ENCODE measurements around the gene KCNA4. TPM values are rescaled to one million over a fixed set of nuclear protein-coding genes. Genes with fewer than 3 reads are reported as not detected.

KCNA4 gene
- polyA plus RNA-seq, 1 of the 3 experiments (the other 2 are of a cell fraction), result not detected

DNA sequence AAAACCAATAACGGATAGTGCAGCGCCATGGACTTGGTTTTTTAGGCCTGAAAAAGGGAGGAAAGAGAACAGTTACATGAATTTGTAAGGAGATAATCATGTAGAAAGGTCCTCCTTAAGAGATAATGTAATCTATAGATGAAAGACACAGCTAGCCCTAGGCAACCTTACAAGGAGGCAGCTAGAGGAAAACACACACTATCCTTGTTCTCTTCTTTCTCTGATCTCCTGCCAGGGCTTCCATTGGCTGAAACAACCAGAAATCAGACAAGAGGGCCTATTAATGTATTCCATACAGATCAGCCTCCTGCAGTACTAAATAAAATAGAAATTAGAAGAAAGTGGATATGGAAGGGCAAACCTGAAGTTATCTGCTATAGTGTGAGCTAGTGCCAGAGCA, 53.0 kb downstream of the KCNA4 start:
- no peak overlapping the region for H3K4me3 ChIP-seq (ENCODE audit: low read depth in 2 of 2, low read length in 1 of 2)
- no peaks in the 10 kb centered on the region for H3K9me3 ChIP-seq
- H3K79me2 ChIP-seq (ENCODE audit: insufficient read depth), result no peaks in the 10 kb centered on the region
- H3K36me3 ChIP-seq (replicated peaks in 1 of 2; ENCODE audit: control insufficient read depth in 1 of 2, insufficient read depth in 2 of 2, low read length in 1 of 2), result no peaks in the 10 kb centered on the region
- H2AFZ ChIP-seq (ENCODE audit: low read depth), result no peak overlapping the region
- H3K9me2 ChIP-seq, result no peaks in the 10 kb centered on the region
- no peak overlapping the region for H3K9ac ChIP-seq
- TF ChIP-seq YY1 (IDR thresholded peaks at IDR 0.05; ENCODE audit: low read depth) (no peak), FOXJ3 (CRISPR knock-in tag; IDR thresholded peaks at IDR 0.05) (no peak), NFIC (IDR thresholded peaks at IDR 0.05; ENCODE audit: borderline replicate concordance) (no peak), MEF2A (IDR thresholded peaks at IDR 0.05; ENCODE audit: borderline replicate concordance, low read depth) (no peak), GABPA (IDR thresholded peaks at IDR 0.05; ENCODE audit: low read depth) (no peak), MXI1 (IDR thresholded peaks at IDR 0.05; ENCODE audit: low read depth, low read length) (no peak), RAD21 (IDR thresholded peaks at IDR 0.05; ENCODE audit: low read length) (no peak), RXRA (IDR thresholded peaks at IDR 0.05; ENCODE audit: borderline replicate concordance, low read depth) (no peak), RFX5 (IDR thresholded peaks at IDR 0.05; ENCODE audit: low read length) (no peak)
- TF ChIP-seq, protein P1, sequence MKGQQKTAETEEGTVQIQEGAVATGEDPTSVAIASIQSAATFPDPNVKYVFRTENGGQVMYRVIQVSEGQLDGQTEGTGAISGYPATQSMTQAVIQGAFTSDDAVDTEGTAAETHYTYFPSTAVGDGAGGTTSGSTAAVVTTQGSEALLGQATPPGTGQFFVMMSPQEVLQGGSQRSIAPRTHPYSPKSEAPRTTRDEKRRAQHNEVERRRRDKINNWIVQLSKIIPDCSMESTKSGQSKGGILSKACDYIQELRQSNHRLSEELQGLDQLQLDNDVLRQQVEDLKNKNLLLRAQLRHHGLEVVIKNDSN (IDR thresholded peaks at IDR 0.05; ENCODE audit: borderline replicate concordance, low read depth), result no peak
- TF ChIP-seq, protein P2, sequence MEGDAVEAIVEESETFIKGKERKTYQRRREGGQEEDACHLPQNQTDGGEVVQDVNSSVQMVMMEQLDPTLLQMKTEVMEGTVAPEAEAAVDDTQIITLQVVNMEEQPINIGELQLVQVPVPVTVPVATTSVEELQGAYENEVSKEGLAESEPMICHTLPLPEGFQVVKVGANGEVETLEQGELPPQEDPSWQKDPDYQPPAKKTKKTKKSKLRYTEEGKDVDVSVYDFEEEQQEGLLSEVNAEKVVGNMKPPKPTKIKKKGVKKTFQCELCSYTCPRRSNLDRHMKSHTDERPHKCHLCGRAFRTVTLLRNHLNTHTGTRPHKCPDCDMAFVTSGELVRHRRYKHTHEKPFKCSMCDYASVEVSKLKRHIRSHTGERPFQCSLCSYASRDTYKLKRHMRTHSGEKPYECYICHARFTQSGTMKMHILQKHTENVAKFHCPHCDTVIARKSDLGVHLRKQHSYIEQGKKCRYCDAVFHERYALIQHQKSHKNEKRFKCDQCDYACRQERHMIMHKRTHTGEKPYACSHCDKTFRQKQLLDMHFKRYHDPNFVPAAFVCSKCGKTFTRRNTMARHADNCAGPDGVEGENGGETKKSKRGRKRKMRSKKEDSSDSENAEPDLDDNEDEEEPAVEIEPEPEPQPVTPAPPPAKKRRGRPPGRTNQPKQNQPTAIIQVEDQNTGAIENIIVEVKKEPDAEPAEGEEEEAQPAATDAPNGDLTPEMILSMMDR (IDR thresholded peaks at IDR 0.05), result no peak
- TF ChIP-seq, protein P3, sequence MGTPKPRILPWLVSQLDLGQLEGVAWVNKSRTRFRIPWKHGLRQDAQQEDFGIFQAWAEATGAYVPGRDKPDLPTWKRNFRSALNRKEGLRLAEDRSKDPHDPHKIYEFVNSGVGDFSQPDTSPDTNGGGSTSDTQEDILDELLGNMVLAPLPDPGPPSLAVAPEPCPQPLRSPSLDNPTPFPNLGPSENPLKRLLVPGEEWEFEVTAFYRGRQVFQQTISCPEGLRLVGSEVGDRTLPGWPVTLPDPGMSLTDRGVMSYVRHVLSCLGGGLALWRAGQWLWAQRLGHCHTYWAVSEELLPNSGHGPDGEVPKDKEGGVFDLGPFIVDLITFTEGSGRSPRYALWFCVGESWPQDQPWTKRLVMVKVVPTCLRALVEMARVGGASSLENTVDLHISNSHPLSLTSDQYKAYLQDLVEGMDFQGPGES (IDR thresholded peaks at IDR 0.05; ENCODE audit: low read depth, low read length), result no peak
- TF ChIP-seq, protein P4, sequence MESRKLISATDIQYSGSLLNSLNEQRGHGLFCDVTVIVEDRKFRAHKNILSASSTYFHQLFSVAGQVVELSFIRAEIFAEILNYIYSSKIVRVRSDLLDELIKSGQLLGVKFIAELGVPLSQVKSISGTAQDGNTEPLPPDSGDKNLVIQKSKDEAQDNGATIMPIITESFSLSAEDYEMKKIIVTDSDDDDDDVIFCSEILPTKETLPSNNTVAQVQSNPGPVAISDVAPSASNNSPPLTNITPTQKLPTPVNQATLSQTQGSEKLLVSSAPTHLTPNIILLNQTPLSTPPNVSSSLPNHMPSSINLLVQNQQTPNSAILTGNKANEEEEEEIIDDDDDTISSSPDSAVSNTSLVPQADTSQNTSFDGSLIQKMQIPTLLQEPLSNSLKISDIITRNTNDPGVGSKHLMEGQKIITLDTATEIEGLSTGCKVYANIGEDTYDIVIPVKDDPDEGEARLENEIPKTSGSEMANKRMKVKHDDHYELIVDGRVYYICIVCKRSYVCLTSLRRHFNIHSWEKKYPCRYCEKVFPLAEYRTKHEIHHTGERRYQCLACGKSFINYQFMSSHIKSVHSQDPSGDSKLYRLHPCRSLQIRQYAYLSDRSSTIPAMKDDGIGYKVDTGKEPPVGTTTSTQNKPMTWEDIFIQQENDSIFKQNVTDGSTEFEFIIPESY (IDR thresholded peaks at IDR 0.05; ENCODE audit: borderline replicate concordance, low read depth), result no peak
- H3K4me1 ChIP-seq (ENCODE audit: control insufficient read depth in 1 of 2, insufficient read depth in 2 of 2, low read depth in 1 of 2, low read length in 1 of 2), result no peaks in the 10 kb centered on the region
- DNase-seq, result no peak
- no peak overlapping the region for H3K27ac ChIP-seq (ENCODE audit: low read depth in 2 of 2, low read length in 1 of 2)
- H3F3A ChIP-seq (replicated peaks; ENCODE audit: insufficient read depth), result no peaks in the 10 kb centered on the region
- WGBS (ENCODE audit: low lambda C conversion rate), result 5% methylated on average over 2 of the region's 2 CpGs
- ChIA-PET CTCF (no interaction called here), POLR2A (no interaction called here)
- no peaks in the 10 kb centered on the region for H4K20me1 ChIP-seq (ENCODE audit: insufficient read depth)
- no peak overlapping the region for H3K4me2 ChIP-seq
- no peaks in the 10 kb centered on the region for H3K27me3 ChIP-seq (ENCODE audit: insufficient read depth)

Data from SK-N-SH (cell line).